ENCODE data around the gene GORASP2. TPM values are rescaled to one million over a fixed set of nuclear protein-coding genes. Genes with fewer than 3 reads are reported as not detected.

Gene GORASP2
- total RNA-seq, 1 experiment from 2014 or later = 49.5 TPM

DNA sequence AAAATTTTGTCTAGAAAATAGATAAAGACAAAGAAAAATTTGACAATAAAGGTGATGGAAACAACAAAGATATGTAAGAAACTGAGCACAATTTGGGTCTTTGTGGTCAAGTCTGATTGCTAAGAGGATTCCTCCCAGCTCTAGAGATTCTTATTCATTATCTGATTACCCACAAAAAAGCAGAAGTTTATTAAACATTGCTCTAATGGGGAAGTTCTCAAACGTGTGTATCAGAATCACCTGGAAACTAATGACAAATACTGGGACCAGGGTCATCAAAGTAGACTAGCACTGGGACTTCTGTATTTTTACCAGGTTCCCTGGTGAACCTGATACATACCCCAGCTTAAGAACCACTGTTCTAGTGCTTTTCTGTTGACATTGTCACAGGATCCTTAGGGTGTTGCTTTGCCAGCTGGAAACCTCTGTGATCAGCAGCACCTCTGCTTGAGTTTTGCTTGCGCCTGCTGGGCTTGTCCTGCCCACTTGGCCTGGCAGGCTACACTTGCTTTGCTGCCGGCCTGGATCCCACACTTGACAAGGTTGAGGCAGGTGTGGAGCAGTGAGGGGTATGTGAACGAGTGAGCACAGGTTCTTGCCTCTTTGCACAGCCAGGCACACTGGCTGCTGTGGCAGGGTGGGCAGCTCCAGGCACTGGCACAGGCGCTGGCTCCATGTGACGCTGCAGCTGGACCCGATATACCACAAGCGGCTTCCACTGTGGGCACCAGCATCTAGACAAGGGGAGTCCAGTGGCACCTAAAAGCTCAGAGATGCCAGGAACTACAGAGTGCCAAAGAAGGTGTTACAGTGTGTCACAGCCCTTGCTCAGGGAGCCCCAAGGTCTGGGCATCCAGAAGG, 6.2 kb upstream of the GORASP2 start:
- DNase-seq (ENCODE audit: low read depth) = no peak

DNA sequence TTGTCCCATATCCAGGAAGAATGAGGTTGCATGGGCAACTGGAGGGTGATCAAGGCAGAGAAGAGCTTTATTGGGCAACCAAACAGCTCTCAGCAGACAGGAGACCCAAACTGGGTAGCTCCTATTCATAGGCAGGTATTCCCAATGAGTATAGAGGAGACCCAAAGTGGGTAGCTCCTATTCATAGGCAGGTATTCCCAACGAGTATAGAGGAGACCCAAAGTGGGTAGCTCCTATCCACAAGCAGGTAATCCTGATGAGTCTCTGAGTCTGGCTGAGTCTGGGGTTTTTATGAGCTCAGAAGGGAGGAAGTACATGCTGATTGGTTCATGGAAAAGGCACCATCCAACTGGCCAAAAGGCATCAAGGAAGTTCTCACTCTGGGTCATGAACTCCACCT, 5.3 kb upstream of the GORASP2 start:
- DNase-seq (ENCODE audit: low read depth) = no peak

DNA sequence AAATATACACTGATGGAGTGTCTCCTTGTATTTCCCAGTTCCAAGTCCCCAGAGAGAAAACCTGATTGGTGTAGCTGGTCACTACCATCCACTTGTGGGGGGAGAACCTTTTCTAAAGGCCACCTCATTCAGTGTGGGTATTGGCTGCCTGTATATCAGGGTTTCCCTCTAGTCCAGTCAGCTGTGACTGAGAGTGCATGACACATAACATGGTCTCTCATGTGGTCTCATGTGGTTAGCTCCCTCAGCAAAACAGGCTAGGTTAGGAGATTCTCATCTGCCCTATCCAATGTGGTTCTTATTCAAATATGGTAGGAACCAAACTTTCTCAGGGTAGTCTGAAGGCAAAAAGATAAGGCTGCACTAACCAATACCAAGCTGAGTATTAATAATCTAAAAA, 4.1 kb upstream of the GORASP2 start:
- DNase-seq (ENCODE audit: low read depth) = peak; percentile 11

DNA sequence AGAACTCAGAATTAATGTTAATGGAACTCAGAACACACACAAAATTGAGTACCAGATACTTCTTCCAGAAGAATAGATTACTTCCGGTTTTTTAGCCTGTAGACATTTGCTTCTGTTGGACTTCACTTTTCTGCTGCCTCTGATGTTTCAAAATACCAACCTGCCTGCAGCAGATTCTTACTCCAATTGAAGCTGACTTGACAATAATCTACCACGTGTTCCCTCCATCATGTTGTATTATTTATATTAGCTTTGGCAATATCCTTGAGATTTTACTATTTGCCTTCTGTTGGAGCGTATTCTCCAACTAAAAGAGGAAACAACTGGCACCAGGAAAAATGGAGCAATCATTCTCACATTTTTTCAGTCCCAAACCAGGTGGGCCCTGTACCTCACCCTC, 3.1 kb upstream of the GORASP2 start:
- no peak for DNase-seq (ENCODE audit: low read depth)

DNA sequence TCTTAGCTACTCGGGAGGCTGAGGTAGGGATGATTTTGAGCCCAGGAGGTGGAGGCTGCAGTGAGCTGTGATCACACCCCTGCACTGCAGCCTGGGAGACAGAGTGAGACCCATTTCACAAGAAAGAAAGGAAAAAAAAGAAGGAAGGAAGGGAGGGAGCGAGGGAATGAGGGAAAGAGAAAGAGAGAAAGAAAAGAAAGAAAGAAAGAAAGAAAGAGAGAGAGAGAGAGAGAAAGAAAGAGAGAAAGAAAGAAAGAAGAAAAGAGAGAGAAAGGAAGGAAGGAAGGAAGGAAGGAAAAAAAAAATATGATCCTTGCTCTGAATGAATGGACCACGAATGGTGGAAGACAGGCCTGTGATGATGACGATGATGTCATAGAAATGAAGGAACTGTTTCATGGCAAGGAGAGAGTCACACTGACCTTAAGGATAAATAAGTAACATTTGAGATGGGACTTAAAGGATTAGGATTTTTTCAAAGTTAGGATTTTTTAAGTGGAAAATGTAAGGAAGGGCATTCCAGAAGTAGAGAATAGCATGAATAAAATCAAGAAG, 2.2 kb upstream of the GORASP2 start:
- no peak for DNase-seq (ENCODE audit: low read depth)

DNA sequence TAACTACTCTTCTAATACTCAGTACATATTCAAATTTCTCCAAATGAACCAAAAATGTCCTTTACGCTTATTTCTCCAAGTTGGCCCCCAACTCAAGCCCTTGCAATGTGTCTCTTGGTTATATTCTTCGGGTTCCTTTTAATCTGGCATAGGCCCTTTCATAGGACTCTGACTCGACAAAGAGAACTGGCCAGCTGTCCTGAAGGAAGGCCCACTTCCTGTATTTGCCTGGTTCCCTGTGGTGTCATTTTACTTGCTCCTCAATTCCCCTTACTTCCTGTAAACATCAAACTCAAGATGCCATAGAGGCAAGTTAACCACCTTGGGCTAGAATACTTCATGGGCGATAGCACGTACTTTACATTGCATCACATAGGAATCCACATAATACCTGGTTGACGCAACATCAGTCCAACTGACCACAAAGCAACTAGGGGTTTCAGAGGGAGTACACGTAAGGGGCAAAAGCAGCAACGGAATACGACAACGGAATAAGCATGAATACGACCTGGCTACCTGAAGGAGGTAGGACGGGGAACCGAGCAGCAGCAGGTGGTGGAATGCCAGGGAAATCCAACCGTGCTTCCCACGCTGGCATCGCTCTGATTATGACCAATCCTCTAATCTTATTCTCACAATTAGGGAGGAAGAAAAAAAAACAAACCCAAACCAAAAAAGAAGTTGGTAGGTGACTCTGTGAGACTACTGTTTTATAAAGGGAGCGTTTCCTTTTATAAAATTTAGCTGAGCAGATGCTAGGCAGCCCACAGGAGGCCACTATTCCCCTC, 823 bp upstream of the GORASP2 start:
- DNase-seq (ENCODE audit: low read depth) = peak; percentile 34

DNA sequence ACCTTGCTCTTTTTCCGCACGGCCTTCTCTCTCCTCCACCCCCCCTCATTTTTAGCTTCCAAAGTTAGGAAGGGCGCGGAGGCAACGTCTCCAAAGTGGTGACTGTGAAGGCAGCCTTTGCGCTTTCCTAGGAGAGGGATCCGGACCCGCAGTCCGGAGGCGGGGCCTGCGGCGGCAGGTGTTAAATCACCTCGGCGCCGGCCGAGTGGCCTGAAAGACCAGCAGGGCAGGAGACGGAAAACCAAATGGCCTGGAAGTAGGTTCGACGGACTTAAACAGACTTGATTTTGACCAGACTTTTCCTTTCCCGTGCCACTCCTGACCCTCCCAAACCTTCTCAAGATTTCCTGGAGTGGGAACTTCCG, 615 bp downstream of the GORASP2 start:
- peak; percentile 32 for DNase-seq (ENCODE audit: low read depth)

DNA sequence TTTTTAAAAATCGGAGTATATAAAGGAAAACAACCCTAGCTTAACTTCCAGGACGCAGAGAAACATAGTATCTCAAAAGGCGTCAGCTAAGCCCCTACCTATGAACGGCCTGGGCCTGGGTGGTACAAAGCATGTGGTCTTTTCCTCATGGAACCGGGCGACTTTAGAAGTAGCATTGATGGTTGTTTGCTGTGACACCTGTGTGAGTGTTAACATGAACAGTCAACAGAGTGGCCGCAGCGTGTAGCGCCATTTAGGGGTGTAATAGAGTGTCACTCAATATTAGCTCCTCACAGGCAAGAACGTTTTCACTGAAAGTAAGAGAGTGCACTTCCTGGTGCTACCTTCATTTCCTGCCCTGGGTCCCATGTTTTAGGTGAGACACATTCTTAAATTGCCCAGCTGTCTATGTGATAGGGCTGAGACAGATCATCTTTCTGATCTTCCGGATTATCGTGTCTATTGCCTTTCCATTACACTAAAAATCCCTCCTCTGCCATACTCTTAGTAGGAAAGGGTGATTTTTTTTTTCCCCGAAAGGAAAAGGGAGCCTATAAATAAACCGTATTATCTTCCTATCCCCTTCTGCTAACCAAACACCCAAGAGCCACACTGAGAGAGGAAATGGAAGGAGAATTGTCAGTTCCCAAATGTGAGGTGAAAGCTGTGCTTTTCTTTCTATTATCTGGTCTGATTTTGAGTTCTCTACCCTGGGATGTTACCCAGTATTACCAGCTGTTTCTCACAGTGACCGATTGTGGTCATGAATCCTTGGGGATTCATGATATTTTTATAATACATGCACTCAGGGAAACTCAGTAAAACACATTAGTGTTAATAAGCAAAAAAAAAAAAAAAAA, 1.3 kb downstream of the GORASP2 start:
- DNase-seq (ENCODE audit: low read depth) = peak; percentile 38

DNA sequence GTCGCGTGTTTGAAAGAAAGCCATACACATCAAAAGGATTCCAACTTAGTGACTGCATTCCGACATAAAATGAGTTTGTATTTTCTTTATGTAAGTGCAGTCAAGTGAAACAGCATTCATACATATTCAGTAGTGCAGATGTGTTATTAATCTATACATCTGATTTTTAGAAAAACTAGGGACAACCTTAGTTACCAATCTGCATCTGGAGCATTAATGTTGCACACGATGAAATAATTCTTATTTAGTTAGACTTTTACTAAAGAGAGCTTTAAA, 1.9 kb downstream of the GORASP2 start:
- DNase-seq (ENCODE audit: low read depth) = no peak

DNA sequence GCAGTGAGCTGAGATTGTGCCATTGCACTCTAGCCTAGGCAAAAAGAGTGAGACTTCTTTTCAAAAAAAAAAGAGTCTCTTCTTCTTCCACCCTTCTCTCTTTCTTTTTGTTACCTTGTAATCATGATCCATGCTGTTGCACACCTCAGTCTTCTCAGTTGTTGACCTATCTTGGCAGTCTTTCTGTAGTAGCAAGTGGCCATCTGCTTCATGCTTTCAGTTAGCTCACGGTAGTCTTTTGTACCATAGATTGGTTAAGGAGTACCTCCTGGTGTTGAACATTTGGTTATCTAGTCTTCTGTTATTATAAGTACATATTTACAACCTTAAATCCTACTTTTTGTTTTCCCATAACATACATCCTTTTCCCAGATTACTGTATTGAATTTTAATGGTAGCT, 3.1 kb downstream of the GORASP2 start:
- no peak for DNase-seq (ENCODE audit: low read depth)

DNA sequence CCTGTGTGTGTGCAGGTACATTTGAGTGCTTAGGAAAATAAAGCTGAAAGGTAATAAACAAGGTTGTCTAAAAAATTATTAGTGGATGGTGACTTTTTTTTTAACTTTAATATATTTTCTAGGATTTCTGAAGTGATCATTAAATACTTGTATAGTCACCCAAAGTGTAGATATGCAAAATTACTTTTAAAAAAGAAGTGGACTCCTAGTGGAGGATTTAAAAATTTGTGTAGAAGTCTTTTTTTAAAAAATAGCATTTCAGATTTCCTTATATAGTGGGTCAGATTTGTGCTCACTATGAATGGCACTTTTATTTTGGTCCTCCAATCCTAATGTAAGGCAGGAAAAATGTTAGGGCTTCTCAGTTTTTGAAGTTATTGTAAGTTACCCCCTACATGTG, 3.9 kb downstream of the GORASP2 start:
- no peak for DNase-seq (ENCODE audit: low read depth)

DNA sequence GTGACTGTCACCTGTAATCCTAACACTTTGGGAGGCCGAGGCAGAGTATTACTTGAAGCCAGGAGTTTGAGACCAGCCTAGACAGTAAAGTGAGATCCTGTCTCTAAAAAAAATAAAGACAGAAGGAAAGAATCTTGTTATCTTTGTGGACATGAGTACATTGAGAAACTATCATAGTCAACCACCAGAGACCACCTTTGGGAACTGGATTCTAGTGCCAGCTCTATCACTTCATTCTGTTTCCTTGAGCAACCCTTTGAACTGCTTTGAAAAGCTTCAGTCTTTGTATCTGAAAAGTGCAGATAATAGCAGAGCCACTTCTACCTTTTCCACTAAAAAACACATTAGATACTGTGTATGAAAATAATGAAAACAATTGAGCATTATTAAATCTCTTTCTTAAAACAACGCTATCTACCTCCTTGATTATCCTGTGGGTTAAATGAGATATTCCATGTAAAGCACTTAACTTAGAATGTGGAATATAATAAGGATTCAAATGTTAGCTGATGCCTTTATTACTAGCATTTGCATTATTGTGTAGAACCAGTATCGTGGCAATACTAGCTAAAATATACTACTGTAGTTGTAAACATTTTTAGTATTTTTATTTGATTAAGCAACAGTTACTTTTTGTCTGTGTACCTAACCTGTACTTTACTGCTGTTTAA, 8.8 kb downstream of the GORASP2 start:
- DNase-seq (ENCODE audit: low read depth) = no peak

DNA sequence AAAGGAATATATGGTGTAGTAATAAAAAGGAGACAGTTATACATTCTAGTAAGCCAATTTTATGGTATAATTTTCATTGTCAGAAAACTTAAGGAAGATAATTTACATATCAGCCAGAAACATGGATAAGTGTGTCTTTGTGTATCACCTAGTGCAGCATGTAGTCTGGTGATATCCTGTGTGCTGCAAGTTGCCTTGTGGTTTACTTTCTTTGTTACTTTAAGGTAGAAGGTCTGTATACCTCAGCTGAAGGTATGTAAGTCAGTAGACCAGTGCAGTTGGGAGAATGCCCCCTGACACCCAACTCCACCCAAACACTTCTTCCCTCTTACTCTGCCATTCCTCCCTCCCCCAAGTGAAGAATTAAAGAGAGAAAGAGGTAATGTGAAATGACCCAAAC, 11.0 kb downstream of the GORASP2 start:
- DNase-seq (ENCODE audit: low read depth) = no peak

DNA sequence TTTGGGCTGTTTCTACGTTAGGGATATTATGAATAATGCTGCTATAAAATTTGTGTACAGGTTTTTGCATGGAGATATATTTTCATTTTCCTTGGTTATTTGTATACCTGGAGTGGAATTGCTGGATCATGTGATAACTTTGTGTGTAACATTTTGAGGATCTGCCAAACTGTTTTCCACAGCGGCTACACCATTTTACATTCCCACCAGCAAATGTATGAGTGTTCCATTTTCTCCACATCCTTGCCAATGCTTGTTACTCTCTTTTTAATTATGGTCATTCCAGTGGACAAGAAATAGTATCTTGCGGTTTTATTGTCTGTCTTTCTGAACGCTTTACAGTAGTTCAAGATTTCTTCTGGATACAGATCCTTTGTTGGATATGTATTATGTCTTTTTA, 13.6 kb downstream of the GORASP2 start:
- no peak for DNase-seq (ENCODE audit: low read depth)

DNA sequence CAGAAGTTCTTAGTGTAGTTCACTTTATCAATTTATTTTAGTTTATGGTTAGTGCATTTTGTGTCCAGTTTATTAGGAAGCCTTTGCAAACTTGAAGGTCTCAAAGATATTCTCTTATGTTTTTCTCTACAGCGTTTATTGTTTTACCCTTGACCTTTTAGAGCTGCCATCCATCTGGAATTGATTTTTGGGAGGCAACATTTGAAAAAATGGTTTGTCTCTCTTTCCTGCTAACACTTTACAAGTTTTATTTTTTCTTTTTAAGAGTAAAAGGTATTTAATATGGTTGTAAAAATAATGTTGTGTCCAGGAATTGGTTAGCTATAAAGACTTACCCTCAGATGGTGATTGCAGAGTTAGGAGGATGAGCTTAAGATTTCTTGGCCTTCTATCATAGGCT, 14.0 kb downstream of the GORASP2 start:
- DNase-seq (ENCODE audit: low read depth) = no peak

DNA sequence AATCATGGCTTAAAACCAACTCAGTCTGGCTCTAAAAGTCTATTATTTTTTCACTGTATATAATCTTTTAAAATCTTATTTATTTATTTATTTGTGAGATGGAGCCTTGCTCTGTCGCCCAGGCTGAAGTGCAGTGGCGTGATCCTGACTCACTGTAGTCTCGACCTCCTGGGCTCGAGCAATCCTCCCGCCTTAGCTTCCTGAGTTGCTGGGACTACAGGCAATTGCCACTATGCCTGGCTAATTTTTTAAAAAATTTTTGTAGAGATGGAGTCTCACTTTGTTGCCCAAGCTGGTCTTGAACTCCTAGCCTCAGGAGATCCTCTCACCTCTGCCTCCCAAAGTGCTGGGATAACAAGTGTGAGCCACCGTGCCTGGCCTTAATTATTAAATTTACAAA, 14.5 kb downstream of the GORASP2 start:
- no peak for DNase-seq (ENCODE audit: low read depth)

DNA sequence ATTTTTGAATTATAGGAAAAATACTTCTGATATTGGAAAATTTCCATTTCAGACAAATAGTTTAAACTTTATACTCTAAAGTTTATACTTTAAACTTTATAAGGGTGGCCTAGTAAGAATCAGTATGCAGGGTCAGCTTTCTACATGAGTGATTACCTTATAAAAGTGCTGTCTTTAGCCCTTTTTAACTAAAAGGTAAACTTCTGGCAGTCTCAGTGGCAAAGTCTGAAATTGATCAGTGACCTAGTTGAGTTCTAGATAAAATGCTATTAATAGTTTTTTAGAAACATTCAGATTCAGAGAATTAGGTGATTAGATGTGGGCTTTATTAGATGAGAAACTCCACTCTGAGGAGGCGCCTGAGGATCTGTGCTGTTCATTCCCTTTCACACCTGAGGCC, 15.5 kb downstream of the GORASP2 start:
- DNase-seq (ENCODE audit: low read depth) = no peak

DNA sequence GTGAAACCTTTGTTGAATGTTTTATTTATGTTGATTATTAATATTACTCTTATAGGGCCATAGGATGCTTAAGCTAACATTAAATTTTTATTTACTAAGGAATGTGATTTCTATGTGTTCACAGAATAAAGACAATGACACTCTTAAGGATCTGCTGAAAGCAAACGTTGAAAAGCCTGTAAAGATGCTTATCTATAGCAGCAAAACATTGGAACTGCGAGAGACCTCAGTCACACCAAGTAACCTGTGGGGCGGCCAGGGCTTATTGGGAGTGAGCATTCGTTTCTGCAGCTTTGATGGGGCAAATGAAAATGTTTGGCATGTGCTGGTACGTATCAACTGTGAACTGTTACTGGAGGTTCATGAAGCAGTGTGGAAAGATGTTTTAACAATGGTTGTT, 20.4 kb downstream of the GORASP2 start:
- DNase-seq (ENCODE audit: low read depth) = no peak

DNA sequence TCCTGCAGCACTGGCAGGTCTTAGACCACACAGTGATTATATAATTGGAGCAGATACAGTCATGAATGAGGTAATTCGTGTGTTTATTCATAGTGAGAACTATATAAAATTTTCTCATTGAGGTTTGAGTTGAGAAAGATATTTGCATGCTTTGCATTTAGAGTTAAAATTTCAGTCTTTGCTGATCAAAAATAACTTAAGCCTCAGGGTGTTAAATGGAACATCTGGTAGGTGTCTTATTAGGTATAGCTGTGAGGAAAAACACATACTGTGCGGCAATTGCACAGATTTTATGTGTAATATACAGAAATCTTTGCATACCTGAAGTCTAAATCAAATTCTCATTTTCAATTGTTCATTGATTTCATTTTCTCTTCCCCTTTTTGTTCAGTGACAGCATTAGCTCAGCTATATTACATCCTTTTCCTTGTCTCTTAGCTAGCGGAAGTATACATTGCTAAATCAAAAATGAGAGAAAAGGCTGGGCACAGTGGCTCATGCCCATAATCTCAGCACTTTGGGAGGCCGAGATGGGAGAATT, 21.2 kb downstream of the GORASP2 start:
- DNase-seq (ENCODE audit: low read depth) = no peak

DNA sequence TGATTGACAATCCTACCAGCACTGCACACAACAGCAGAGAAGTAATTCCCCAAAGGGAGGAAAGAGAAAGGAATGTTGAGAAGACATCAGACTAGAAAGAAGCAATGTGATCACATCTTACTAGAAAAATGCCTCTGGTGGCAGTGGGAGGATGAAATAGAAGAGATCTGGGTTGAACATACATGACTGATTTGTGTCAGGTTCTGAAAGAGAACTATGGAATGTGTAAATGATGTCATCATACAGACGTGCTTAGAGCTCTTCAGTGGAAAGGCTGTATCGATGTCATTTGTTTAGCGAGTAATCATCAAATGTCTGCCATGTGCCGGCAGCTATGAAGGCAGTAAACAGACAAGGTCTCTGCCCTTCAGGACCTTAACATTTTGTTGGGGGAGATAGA, 24.9 kb downstream of the GORASP2 start:
- no peak for DNase-seq (ENCODE audit: low read depth)

DNA sequence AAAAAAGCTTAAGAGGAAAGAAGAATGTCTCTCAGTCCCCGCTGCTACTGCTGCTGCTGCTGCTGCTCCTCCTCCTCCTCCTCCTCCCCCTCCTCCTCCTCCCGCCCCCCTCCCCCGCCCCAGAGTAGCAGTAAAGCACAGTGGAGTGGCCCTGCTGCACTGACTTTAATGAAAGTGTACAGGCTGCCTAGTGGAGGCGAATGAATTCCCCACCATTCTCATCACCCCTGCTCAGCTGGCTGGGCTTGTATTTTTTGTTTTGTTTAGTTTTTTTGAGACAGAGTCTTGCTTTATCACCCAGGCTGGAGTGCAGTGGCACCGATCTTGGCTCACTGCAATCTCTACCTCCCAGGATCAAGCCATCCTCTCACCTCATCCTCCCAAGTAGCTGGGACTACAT, 34.3 kb downstream of the GORASP2 start:
- no peak for DNase-seq (ENCODE audit: low read depth)
